ENCODE results near the gene MVD.

The MVD gene

DNA sequence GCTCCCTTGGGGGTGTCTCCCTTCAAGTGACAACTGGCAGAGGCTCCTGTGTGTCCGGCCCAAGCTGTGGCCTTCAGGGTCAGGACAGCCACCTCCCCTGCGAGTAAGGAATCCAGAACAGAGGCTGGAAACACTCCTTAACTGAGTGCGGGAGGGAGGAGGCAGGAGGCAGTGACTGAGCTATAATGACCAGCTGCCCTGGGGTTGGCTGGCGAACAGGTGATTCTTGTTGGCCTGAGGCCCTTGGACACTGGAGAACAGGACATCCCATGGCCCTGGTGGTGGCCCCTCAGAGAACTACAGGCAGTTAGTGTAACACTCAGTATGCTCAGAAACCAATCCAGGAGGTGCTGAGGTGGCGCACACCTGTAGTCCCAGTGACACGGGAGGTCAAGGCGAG, 32.9 kb upstream of the MVD start:
- Histone ChIP-seq H3K27me3 (ENCODE audit: insufficient read depth, low read length) (no peaks in the 10 kb centered on the region), H2AFZ (ENCODE audit: low read length, unreplicated experiment) (no peak overlapping the region), H3K27ac (ENCODE audit: low read depth, low read length) (no peak overlapping the region), H3K4me1 (ENCODE audit: control insufficient read depth, insufficient read depth, low read length, unreplicated experiment) (no peaks in the 10 kb centered on the region), H3K79me2 (ENCODE audit: control insufficient read depth, insufficient read depth, low read length, unreplicated experiment) (no peaks in the 10 kb centered on the region), H3K36me3 (ENCODE audit: insufficient read depth, low read length) (no peaks in the 10 kb centered on the region), H3K4me3 (ENCODE audit: low read depth, low read length) (no peak overlapping the region)

GRCh38 chr16:88695218-88695617, 32.3 kb upstream of the MVD start:
- Histone ChIP-seq H3K27ac (ENCODE audit: low read depth, low read length) (no peak overlapping the region), H3K27me3 (ENCODE audit: insufficient read depth, low read length) (no peaks in the 10 kb centered on the region), H2AFZ (ENCODE audit: low read length, unreplicated experiment) (no peak overlapping the region), H3K79me2 (ENCODE audit: control insufficient read depth, insufficient read depth, low read length, unreplicated experiment) (no peaks in the 10 kb centered on the region), H3K4me1 (ENCODE audit: control insufficient read depth, insufficient read depth, low read length, unreplicated experiment) (no peaks in the 10 kb centered on the region), H3K4me3 (ENCODE audit: low read depth, low read length) (no peak overlapping the region), H3K36me3 (ENCODE audit: insufficient read depth, low read length) (no peaks in the 10 kb centered on the region)

GRCh38 chr16:88694221-88695087, 31.6 kb upstream of the MVD start:
- H3K27ac ChIP-seq (ENCODE audit: low read depth, low read length) = no peak overlapping the region
- H3K36me3 ChIP-seq (ENCODE audit: insufficient read depth, low read length) = no peaks in the 10 kb centered on the region
- no peak overlapping the region for H2AFZ ChIP-seq (ENCODE audit: low read length, unreplicated experiment)
- H3K27me3 ChIP-seq (ENCODE audit: insufficient read depth, low read length) = no peaks in the 10 kb centered on the region
- no peak overlapping the region for H3K4me3 ChIP-seq (ENCODE audit: low read depth, low read length)
- no peaks in the 10 kb centered on the region for H3K4me1 ChIP-seq (ENCODE audit: control insufficient read depth, insufficient read depth, low read length, unreplicated experiment)
- no peaks in the 10 kb centered on the region for H3K79me2 ChIP-seq (ENCODE audit: control insufficient read depth, insufficient read depth, low read length, unreplicated experiment)

GRCh38 chr16:88693420-88694177, 30.7 kb upstream of the MVD start:
- Histone ChIP-seq H3K4me3 (ENCODE audit: low read depth, low read length) (no peak overlapping the region), H3K4me1 (ENCODE audit: control insufficient read depth, insufficient read depth, low read length, unreplicated experiment) (no peaks in the 10 kb centered on the region), H3K36me3 (ENCODE audit: insufficient read depth, low read length) (no peaks in the 10 kb centered on the region), H3K27me3 (ENCODE audit: insufficient read depth, low read length) (peaks cover 4% of the 10 kb centered on the region; the same call in 1 of the 2 replicates), H3K79me2 (ENCODE audit: control insufficient read depth, insufficient read depth, low read length, unreplicated experiment) (no peaks in the 10 kb centered on the region), H2AFZ (ENCODE audit: low read length, unreplicated experiment) (no peak overlapping the region), H3K27ac (ENCODE audit: low read depth, low read length) (no peak overlapping the region)

DNA sequence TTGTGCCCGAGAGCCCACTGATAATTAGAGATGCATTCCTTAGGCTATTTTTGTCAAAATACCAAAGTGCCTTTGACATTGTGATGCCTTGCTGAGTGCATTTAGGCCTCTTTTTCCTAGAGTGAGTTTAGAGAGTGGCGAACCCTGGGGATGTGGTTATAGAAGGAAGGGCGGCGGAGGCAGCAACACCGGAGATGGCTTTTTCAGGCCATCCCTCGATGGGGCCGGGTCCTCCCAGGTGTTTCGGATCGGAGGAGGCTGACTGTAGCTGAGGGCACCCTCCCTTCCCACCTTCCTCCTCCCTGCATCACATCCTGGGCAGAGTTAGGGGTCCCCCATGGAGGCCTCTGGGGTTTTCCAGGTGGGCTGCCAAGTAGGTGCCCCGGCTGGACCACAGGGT, 30.0 kb upstream of the MVD start:
- Histone ChIP-seq H2AFZ (ENCODE audit: low read length, unreplicated experiment) (no peak overlapping the region), H3K4me3 (ENCODE audit: low read depth, low read length) (no peak overlapping the region), H3K36me3 (ENCODE audit: insufficient read depth, low read length) (no peaks in the 10 kb centered on the region), H3K79me2 (ENCODE audit: control insufficient read depth, insufficient read depth, low read length, unreplicated experiment) (no peaks in the 10 kb centered on the region), H3K27ac (ENCODE audit: low read depth, low read length) (no peak overlapping the region), H3K4me1 (ENCODE audit: control insufficient read depth, insufficient read depth, low read length, unreplicated experiment) (no peaks in the 10 kb centered on the region), H3K27me3 (ENCODE audit: insufficient read depth, low read length) (peaks cover 10% of the 10 kb centered on the region; the same call in 1 of the 2 replicates)

DNA sequence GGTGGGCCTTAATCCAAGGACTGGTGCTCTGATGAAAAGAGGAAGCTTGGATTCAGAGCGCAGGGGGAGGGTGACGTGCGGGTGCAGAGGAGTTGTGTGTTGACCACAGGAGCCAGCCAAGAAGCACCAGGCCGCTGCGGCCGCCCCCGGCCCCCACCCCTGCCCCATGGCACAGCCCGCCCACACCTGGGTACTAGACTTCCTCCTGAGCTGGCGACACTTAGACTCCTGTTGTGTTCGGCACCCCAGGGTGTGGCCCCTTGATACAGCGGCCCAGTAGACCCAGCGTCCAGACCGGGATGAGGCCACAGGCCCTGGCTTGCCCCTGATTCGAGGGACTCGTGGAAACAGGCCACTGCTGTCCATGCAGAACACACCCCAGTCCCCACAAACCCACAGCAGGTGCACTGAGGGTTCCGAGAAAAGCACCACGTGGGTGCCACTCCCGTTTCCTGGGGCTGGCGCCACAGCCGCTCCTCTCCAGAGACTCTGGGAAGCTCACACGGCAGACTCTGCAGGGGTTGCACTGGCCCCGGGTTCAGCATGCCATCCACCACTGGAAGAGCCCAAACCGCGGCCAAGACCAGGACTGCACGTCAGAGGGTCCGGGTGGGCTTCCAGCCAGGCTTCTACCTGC, 29.2 kb upstream of the MVD start:
- H3K4me1 ChIP-seq (ENCODE audit: control insufficient read depth, insufficient read depth, low read length, unreplicated experiment) = no peaks in the 10 kb centered on the region
- no peak overlapping the region for H2AFZ ChIP-seq (ENCODE audit: low read length, unreplicated experiment)
- H3K79me2 ChIP-seq (ENCODE audit: control insufficient read depth, insufficient read depth, low read length, unreplicated experiment) = no peaks in the 10 kb centered on the region
- H3K27ac ChIP-seq (ENCODE audit: low read depth, low read length) = no peak overlapping the region
- H3K27me3 ChIP-seq (ENCODE audit: insufficient read depth, low read length) = peaks cover 10% of the 10 kb centered on the region; the same call in 1 of the 2 replicates
- H3K36me3 ChIP-seq (ENCODE audit: insufficient read depth, low read length) = no peaks in the 10 kb centered on the region
- H3K4me3 ChIP-seq (ENCODE audit: low read depth, low read length) = no peak overlapping the region

DNA sequence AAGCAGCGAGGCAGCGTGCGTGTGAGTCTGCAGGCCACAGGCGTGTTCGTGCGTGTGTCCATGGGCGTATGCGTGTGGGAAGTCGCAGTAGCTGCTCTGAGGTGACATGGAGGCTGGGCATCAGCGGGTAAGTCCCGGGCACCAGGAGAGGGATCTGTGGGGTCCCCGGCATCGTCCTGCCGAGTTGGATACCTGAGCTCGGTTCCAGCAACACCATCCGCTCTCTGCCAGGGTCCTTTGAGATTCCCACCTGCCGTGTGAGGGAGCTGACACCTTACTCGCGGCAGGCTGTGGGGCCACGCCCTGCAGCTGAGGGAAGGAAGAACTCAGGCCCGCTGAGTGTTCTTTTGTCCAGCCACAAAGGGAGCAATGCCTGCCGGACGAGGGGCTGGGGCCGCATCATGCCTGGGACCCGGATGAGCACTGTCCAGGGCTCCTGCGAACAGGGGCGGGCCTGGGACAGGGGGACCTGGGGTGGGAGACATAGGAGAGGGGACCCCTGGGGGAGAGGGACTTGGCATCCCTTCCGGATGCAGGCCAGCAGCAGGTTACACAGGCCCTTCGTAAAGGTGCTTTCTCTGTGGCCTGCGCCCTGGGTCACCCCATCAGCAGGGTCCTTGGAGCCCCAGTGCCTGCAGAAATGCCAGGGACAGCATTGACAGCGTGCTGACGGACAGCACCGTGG, 28.4 kb upstream of the MVD start:
- H3K27ac ChIP-seq (ENCODE audit: low read depth, low read length) = no peak overlapping the region
- H3K4me1 ChIP-seq (ENCODE audit: control insufficient read depth, insufficient read depth, low read length, unreplicated experiment) = no peaks in the 10 kb centered on the region
- no peak overlapping the region for H3K4me3 ChIP-seq (ENCODE audit: low read depth, low read length)
- H3K79me2 ChIP-seq (ENCODE audit: control insufficient read depth, insufficient read depth, low read length, unreplicated experiment) = no peaks in the 10 kb centered on the region
- no peak overlapping the region for H2AFZ ChIP-seq (ENCODE audit: low read length, unreplicated experiment)
- no peaks in the 10 kb centered on the region for H3K36me3 ChIP-seq (ENCODE audit: insufficient read depth, low read length)
- peaks cover 14% of the 10 kb centered on the region; the same call in 1 of the 2 replicates for H3K27me3 ChIP-seq (ENCODE audit: insufficient read depth, low read length)

GRCh38 chr16:88690341-88691128, 27.6 kb upstream of the MVD start:
- Histone ChIP-seq H3K36me3 (ENCODE audit: insufficient read depth, low read length) (no peaks in the 10 kb centered on the region), H3K27ac (ENCODE audit: low read depth, low read length) (no peak overlapping the region), H3K79me2 (ENCODE audit: control insufficient read depth, insufficient read depth, low read length, unreplicated experiment) (no peaks in the 10 kb centered on the region), H3K4me1 (ENCODE audit: control insufficient read depth, insufficient read depth, low read length, unreplicated experiment) (peaks cover 6% of the 10 kb centered on the region), H2AFZ (ENCODE audit: low read length, unreplicated experiment) (no peak overlapping the region), H3K27me3 (ENCODE audit: insufficient read depth, low read length) (peaks cover 17% of the 10 kb centered on the region; the same call in 1 of the 2 replicates), H3K4me3 (ENCODE audit: low read depth, low read length) (no peak overlapping the region)

DNA sequence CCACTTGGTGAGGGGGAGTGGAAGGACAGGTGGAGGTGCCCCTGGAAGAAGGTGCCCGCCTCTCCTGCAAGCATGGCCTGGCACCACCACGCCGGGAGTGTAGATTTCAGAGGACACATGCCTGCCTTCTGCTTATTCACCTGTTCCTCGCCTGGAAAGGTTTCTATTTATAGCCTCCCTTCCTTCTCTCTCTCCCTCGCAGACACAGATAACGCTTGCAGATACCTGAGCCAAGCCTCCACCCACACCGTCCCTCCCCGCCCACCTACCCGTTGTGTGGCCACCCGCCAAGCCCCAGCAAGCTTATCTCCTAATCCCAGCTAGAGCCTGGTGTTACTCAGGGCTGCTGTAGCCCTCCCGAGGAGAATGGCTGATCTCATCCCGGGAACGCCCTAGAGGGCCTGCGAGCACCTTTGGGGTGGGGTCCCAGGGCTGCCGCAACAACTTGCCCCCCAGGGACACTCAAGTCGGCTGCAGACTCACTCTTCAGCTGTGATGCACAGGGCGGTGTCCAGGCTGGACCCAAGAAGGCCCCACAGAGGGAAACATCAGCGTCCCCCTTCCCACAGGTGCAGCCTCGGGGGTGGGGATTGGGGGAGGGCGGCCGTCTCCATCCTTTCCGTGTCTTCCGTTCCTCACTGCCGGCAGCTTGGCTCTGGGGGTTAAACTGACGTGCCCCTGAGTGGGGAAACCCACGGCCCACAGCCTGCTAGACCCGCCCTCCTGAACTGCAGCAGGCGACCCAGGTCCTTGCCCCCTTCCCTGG, 25.3 kb upstream of the MVD start:
- Histone ChIP-seq H3K27me3 (ENCODE audit: insufficient read depth, low read length) (peaks cover 21% of the 10 kb centered on the region; the same call in 1 of the 2 replicates), H3K36me3 (ENCODE audit: insufficient read depth, low read length) (no peaks in the 10 kb centered on the region), H3K4me3 (ENCODE audit: low read depth, low read length) (no peak overlapping the region), H3K27ac (ENCODE audit: low read depth, low read length) (no peak overlapping the region), H3K79me2 (ENCODE audit: control insufficient read depth, insufficient read depth, low read length, unreplicated experiment) (no peaks in the 10 kb centered on the region), H3K4me1 (ENCODE audit: control insufficient read depth, insufficient read depth, low read length, unreplicated experiment) (peaks cover 15% of the 10 kb centered on the region), H2AFZ (ENCODE audit: low read length, unreplicated experiment) (no peak overlapping the region)

Measured in ACC112 (cell line).